Activated CD8-positive, alpha-beta memory T cell treated with anti-CD3 and anti-CD28 coated beads, Interleukin-2, amount 50 U/mL, for 1 hour (primary cell): ENCODE measurements around the gene OR1B1.
"Not testable (repeated sequence)": the region's sequence is repeated elsewhere in the genome, so short reads cannot be mapped to it uniquely, and the experiment has no call there.

Experiments
- DNase-seq: peaks from one replicate; pipeline ENCODE4 v3.0.0-alpha.2; 2020; ENCODE audit errors: extremely low read depth

The OR1B1 gene

GRCh38 chr9:122657527-122657926 is at the start of gene OR1B1:
Gene OR1B1, minus strand, starts transcription at chr9:122657627.
- DNase-seq = no peak

- DNase-seq = no peak
Measured at GRCh38 chr9:122695696-122696095, 38.3 kb upstream of the OR1B1 start.

- no peak for DNase-seq
Measured at GRCh38 chr9:122684851-122685250, 27.4 kb upstream of the OR1B1 start.

GRCh38 chr9:122672481-122672880 is 15.1 kb upstream of the OR1B1 start:
- DNase-seq = no peak

GRCh38 chr9:122661416-122661815 is 4.0 kb upstream of the OR1B1 start, which contains the start of gene OR1L1:
Gene OR1L1, plus strand, starts transcription at chr9:122661716. Its CDS starts 0 bp downstream, at chr9:122661716.
- no peak for DNase-seq

GRCh38 chr9:122656378-122656777 is 1.0 kb downstream of the OR1B1 start:
- DNase-seq = no peak

GRCh38 chr9:122642226-122642625 is 15.2 kb downstream of the OR1B1 start:
- DNase-seq = no peak

- DNase-seq = no peak
Measured at GRCh38 chr9:122619996-122620395, 37.4 kb downstream of the OR1B1 start.

GRCh38 chr9:122614362-122614761 is 43.1 kb downstream of the OR1B1 start, which contains the start of gene OR1Q1:
Gene OR1Q1, plus strand, starts transcription at chr9:122614738. Its CDS starts 0 bp downstream, at chr9:122614738.
- no peak for DNase-seq

- DNase-seq = no peak
Measured at GRCh38 chr9:122609804-122610203, 47.6 kb downstream of the OR1B1 start.

- no peak for DNase-seq
Measured at GRCh38 chr9:122606587-122606986, 50.8 kb downstream of the OR1B1 start.

GRCh38 chr9:122605691-122606090 is 51.7 kb downstream of the OR1B1 start:
- no peak for DNase-seq

- DNase-seq = not testable (repeated sequence)
Measured at GRCh38 chr9:122583284-122583683, 74.1 kb downstream of the OR1B1 start, which contains the start of gene OR1L8. Gene OR1L8, minus strand, starts transcription at chr9:122583384. Its CDS starts 14,907 bp downstream, at chr9:122568477.

GRCh38 chr9:122580360-122580759 is 77.1 kb downstream of the OR1B1 start:
- DNase-seq = no peak

- DNase-seq = no peak
Measured at GRCh38 chr9:122579874-122580273, 77.6 kb downstream of the OR1B1 start.
